HG02623 (cell line): ENCODE measurements around the gene POGK.
"Not testable (repeated sequence)": the region's sequence is repeated elsewhere in the genome, so short reads cannot be mapped to it uniquely, and the experiment has no call there.

Experiments
- ATAC-seq: cut with Tn5 transposase; IDR thresholded peaks from one replicate; pipeline ENCODE4 v1.9.1; 2021; ENCODE audit warnings: moderate library complexity; ENCODE audit not compliant: unreplicated experiment

The POGK gene

GRCh38 chr1:166855558-166855957, 16.3 kb downstream of the POGK start:
- no peak for ATAC-seq

- ATAC-seq = no peak
These were observed 18.7 kb downstream of the POGK start for GRCh38 chr1:166857995-166858394.

DNA sequence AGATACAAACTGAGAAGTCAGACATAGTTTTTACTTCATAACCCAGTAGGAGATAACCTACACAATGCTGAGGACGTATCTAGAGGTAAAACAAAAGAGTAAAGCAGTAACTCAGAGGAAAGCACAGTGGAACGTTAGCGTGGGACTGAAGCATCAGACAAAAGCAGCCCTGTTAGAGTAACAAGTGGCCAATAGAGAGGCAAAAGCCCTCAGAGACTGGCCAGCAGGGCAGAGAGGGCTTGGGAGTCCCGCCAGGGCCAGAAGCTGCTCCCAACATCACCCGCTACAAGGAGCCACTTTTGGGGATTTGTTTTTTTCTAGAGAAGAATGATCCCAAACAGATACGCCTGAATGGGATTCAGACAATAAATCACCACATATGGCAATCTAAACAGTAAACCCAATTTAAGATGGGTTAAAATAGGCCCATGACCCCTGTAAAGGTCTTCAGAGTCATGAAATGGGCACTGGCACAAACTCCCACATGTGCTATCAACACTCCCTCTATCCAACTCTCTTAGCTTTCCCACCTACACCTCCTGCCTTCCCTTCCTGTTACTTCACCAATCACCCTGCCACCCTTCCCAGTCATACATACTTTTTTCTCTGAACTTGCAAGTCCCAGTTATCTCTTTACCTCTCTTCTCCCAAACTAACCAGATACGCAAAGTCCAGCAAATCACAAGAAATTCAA, 19.6 kb downstream of the POGK start:
- no peak for ATAC-seq

DNA sequence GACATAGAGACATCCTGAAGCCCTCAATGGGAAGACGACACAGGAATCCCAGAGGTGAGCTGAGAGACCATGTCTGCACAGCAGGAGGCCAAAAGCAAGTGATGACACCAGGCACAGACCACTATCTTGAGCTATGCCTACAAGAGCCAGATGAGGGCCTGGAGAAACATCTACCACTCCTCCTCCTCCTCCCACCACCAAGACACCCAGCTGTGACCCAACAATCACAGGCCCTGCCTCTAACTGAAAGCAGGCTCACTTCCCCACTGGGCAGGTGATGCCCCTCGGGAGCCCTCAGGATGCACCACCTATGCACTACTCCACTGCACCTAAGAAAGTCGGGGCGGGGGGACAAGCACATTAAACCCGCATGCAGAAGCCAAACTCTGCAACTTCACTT, 20.3 kb downstream of the POGK start:
- ATAC-seq = no peak

GRCh38 chr1:166865926-166866325, 26.7 kb downstream of the POGK start:
- no peak for ATAC-seq

- no peak for ATAC-seq
These were observed 29.4 kb downstream of the POGK start for GRCh38 chr1:166868639-166869038.

DNA sequence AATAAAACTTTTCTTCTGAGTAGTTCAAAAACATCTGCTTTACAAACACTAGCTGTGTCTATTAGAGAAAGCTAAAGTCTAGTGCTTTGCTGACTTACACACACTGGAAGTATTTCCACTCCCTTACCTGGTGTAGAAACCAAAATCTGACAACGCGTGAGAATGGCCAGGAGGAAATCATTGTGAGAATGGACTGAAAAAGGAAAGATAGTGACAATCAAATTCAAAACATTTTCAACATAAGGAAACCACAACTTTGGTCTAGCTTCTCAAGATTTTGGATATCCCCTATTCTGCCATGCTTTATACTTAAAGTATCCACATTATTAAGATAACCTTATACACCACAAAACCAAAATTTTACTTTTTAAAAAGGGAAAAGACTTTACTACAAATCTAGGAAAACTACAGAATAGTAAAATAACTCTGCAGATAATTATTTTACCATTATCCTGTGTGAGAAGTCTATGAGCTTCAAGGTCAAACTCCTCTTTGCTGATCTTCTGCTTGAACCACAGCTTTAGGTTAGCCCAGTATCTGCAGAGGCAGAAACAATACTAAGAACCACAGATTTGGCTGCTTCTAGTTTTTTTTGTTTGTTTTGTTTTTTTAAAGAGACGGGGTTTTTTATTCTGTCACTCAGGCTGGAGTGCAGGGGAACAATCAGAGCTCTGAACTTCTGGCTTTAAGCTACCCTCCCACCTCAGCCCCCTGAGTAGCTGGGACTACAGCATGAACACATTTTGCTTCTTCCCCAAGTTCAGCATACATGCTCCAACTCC, 30.2 kb downstream of the POGK start:
- no peak for ATAC-seq

GRCh38 chr1:166870584-166870983, 31.3 kb downstream of the POGK start:
- ATAC-seq = no peak

- ATAC-seq = no peak
These were observed 35.2 kb downstream of the POGK start for GRCh38 chr1:166874464-166874863.

- ATAC-seq = no peak
These were observed 36.0 kb downstream of the POGK start for GRCh38 chr1:166875302-166875733.

DNA sequence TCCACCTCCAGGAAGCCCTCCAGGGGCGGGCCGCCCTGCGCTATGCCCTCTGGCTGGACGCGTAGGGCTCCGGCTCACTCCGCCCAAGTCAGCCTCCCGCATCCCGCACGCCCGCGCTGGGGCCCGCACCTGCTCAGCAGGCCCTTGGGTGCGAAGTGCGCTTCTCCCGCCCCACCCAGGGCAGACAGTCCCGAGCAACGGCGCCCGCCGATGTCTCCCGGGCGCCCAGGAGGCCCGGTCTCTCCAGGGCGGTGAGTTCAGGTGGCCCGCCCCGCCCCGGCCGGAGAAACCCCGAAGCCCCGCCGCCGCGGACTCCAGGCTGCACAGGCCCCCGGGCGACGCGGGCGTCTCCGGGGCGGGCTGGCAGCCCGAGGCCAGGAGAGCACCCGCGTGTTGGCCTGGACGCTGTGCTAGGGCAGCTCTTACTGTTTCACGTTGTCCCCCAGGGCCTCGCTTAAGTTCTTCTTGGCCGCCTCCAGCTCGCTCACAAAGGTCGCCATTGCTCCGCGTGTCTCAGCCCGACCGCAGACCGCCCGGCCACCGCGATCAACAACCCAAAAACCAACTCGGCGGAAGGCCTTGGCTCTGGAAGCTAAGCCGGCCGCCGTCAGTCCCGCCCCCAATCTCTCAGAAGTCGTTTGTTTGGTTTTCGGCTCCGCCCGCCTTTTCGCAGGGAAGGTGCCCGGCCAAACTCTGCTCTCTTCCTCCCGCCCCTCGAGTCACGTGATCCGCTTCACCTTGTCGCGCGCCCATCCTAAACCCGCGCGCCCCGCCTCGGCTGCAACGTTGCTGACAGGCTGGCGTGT, 36.7 kb downstream of the POGK start, which contains the start of gene TADA1:
Gene TADA1, minus strand, starts transcription at position 531 of the 806 bp plus-strand sequence. Its CDS starts 31 bp downstream, at position 500.
- peak; percentile 91 for ATAC-seq

DNA sequence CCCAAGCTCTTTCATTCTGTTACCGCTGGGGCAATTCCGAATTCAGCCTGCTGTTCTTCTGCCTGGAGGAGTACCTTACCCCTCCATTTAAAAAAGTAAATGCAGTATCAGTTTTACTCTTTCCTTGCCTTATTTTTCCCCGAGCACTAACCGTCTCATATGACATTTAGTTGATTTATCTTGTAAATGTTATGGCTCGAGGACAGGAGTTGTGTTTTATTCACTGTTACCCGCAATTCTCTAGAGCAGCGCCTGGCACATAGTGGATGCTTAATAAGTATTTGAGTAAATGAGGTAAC, 37.2 kb downstream of the POGK start:
- peak; percentile 2 for ATAC-seq

DNA sequence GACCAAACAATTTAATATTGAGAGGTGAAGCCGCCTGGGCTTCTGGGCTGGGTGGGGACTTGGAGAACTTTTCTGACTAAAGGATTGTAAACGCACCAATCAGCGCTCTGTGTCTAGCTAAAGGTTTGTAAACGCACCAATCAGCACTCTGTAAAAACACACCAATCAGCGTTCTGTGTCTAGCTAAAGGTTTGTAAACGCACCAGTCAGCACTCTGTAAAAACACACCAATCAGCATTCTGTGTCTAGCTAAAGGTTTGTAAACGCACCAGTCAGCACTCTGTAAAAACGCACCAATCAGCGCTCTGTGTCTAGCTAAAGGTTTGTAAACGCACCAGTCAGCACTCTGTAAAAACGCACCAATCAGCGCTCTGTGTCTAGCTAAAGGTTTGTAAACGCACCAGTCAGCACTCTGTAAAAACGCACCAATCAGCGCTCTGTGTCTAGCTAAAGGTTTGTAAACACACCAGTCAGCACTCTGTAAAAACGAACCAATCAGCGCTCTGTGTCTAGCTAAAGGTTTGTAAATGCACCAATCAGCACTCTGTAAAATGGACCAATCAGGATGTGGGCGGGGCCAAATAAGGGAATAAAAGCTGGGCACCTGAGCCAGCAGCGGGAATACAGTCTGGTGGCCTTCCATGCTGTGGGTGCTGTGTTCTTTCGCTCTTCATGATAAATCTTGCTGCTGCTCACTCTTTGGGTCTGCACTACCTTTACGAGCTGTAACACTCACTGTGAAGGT, 39.1 kb downstream of the POGK start:
- ATAC-seq = not testable (repeated sequence)

DNA sequence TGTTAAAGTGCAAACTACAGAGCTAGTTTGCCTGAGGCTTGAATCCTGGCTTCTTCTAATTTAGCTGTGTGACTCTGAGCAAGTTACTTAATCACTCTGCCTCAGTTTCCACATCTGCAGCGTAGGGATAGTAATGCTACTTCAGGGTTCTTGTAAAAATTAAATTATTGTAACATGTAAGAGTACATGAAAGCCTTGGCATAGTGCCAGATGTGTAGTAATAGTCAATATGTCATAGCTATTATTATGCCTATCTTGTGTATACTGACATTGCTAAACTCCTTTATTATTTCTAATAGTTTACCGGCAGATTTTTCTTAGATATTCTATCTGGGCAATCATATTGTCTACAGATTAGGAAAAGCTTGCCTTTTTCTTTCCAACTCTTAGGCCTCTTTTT, 43.6 kb downstream of the POGK start:
- no peak for ATAC-seq

DNA sequence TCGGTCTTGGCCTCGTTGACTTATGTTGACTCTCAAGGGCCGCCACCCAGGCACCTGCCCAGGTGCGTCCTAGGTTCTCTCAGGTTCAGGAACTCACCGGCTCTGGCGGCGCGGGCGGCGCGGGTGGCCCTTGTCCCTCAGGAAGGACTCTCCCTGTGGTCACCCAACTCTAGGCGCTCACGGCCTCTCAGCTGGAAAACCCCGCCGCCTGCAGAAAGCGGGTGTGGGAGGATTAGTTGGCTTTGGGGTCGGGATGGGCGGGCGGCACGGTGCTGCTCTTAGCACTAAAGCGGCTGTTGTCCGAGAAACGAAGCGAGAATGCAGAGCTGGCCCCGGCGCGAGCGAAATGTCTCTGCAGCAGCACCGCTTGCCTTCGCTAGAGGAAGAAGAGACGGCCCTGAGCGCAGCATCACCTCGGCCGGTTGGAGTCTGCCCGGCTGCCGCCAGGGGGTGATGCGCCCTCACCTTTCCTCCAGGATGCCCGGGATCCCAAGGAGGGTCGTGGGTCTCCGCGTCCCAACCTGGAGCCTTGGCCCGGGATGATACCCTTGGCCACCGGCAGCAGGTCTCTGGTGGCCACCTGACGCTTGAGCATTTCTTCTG, 44.9 kb downstream of the POGK start:
- no peak for ATAC-seq

DNA sequence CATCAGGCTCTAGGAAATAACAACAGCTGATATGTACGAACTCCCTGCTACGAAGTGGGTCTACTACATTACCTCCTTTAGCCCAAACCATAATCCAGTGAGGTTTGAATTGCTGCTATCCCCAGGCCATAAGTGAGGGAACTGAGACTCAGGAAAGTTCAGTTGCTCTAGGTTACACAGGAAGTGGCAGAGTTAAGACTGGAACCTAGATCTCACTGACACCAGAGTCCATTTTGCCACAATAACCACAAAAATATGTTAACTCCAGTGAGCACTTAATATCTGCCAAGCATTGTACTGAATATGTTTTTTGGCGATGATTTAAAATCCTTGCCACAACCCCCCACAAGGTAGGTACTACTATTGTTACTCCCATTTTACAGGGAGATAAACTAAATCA, 45.7 kb downstream of the POGK start:
- ATAC-seq = no peak

DNA sequence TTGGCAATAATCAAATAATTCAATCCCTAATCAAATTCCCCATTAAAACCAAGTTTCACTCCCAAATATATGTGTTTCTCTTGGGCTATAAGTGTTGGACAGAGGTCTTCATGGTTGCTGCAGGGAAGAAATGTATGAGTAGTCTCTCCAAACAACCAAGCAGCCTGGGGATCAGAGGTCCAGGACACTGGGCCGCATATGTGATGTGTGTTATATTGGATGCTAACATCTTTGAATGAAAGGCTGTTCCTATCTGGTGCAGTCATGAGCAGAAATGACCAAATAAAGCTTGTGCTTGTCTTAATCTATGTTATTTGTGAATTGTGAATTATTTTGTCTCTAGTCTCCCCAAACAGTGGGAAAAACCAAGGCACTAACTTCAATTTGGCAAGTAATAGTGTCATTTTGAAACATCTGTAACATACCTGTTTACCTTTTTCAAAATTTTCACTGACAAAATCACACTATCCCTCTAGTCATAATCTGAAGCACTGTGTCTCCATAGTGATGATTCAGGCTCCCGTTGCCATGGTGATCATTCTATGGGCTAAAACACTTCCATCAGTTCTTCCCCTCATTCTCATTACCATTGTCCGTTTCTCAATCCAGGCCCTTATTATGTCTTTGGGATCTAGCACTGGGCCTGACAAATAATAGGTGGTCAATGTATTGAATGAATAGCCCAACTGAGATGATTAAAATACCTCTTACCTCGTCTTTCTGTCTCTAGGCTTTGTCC, 49.3 kb downstream of the POGK start:
- no peak for ATAC-seq

DNA sequence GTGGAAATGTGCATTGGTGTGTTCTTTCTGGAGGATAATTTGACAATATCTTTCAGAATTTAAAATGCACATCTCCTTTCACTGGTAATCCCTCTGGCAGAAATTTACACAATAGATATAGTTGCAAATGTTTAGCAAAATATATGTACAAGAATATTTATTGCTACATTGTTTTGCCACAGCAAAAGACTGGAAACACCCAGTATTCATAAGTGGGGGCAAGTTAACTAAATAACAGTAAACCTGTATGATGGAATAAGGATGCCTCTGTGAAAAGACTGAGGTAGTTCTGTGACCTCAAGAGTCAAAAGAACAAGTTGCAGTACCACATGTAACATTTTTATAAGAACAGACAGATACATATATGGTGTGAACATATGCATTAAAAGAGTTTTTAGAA, 50.5 kb downstream of the POGK start:
- no peak for ATAC-seq

GRCh38 chr1:166895766-166896165, 56.5 kb downstream of the POGK start:
- ATAC-seq = no peak

GRCh38 chr1:166899769-166900168, 60.5 kb downstream of the POGK start:
- ATAC-seq = no peak
